ENCODE measurements around the gene TRAPPC8.

- TF ChIP-seq CTCF (IDR thresholded peaks at IDR 0.05) (no peak), POLR2A (IDR thresholded peaks at IDR 0.05) (no peak)
These were observed 150.9 kb downstream of the TRAPPC8 start for GRCh38 chr18:31791817-31792579.

Measured in thyroid gland (tissue), 4 donors.